HEK293 (cell line): ENCODE results near the gene BUB1.

Source experiments
- CTCF ChIA-PET: fragments of 350-600 bp; formaldehyde crosslinking; extraction: SDS; loops from one replicate; lab custom pipeline; 2021; ENCODE audit warnings: antibody characterized with exemption; lab: Yijun Ruan, JAX
- POLR2A ChIA-PET: fragments of 300-600 bp; formaldehyde crosslinking; extraction: SDS; loops from one replicate; lab custom pipeline; 2020; ENCODE audit warnings: antibody characterized with exemption, inconsistent platforms; lab: Yijun Ruan, JAX
- H3K27ac ChIP-seq: fragments of 200-500 bp; sonication (Bioruptor generic); 2 replicates; pipeline ENCODE4 v1.5.1; 2014; ENCODE audit warnings: low read depth, low read length, control low read depth, inconsistent platforms; ENCODE audit errors: extremely low read depth
- H3K36me3 ChIP-seq, 2 experiments: fragments of 200-500 bp in 1 of 2; sonication (Bioruptor generic) in 1 of 2; 1 replicate in 1 of 2; 2 replicates in 1 of 2; pipeline ENCODE4 v1.5.1; 2014 to 2017; ENCODE audit warnings: inconsistent platforms in 2 of 2, low read length in 2 of 2; ENCODE audit not compliant: control insufficient read depth in 2 of 2, insufficient read depth in 1 of 2
- H3K4me1 ChIP-seq: fragments of 200-500 bp; sonication (Bioruptor generic); 2 replicates; pipeline ENCODE4 v1.5.1; 2014; ENCODE audit warnings: mild to moderate bottlenecking, low read length, inconsistent platforms; ENCODE audit not compliant: control insufficient read depth, insufficient read depth
- H3K4me3 ChIP-seq: 2 replicates; pipeline ENCODE4 v1.5.1; 2011; ENCODE audit warnings: low read depth, mild to moderate bottlenecking, control low read depth, low read length, moderate library complexity
- H3K9me3 ChIP-seq: fragments of 200-500 bp; sonication (Bioruptor generic); 2 replicates; pipeline ENCODE4 v1.5.1; 2014; ENCODE audit warnings: low read depth, low read length, inconsistent platforms; ENCODE audit not compliant: control insufficient read depth, insufficient read depth
- GLIS1 ChIP-seq: fragments of 450-650 bp; formaldehyde crosslinking; IDR thresholded peaks from 2 replicates; pipeline ENCODE4 v1.5.1; 2016; ENCODE audit warnings: missing biosample characterization, missing genetic modification characterization
- KLF1 ChIP-seq: fragments of 450-650 bp; formaldehyde crosslinking; IDR thresholded peaks from 2 replicates; pipeline ENCODE4 v1.5.1; 2016; ENCODE audit warnings: missing biosample characterization, missing genetic modification characterization
- RBAK ChIP-seq: fragments of 450-650 bp; formaldehyde crosslinking; IDR thresholded peaks from 2 replicates; pipeline ENCODE4 v1.5.1; 2016; ENCODE audit warnings: missing biosample characterization, missing genetic modification characterization
- SP3 ChIP-seq: fragments of 450-650 bp; formaldehyde crosslinking; IDR thresholded peaks from 2 replicates; pipeline ENCODE4 v1.5.1; 2016; ENCODE audit warnings: missing biosample characterization, missing genetic modification characterization
- TCF7L2 ChIP-seq: IDR thresholded peaks from 2 replicates; pipeline ENCODE4 v1.6.1; 2011; ENCODE audit warnings: low read depth, mild to moderate bottlenecking, inconsistent platforms, low read length, moderate library complexity, borderline replicate concordance
- ZBTB20 ChIP-seq: fragments of 450-650 bp; formaldehyde crosslinking; IDR thresholded peaks from 2 replicates; pipeline ENCODE4 v1.5.1; 2016; ENCODE audit warnings: missing biosample characterization, missing genetic modification characterization
- ZBTB8A ChIP-seq: fragments of 450-650 bp; formaldehyde crosslinking; IDR thresholded peaks from 2 replicates; pipeline ENCODE4 v1.5.1; 2016; ENCODE audit warnings: missing biosample characterization, missing genetic modification characterization
- ZNF121 ChIP-seq: fragments of 450-650 bp; formaldehyde crosslinking; IDR thresholded peaks from 2 replicates; pipeline ENCODE4 v1.5.1; 2016; ENCODE audit warnings: missing biosample characterization, missing genetic modification characterization
- ZNF132 ChIP-seq: fragments of 450-650 bp; formaldehyde crosslinking; IDR thresholded peaks from 2 replicates; pipeline ENCODE4 v1.5.1; 2017; ENCODE audit warnings: missing biosample characterization, missing genetic modification characterization, borderline replicate concordance
- ZNF324 ChIP-seq: fragments of 450-650 bp; formaldehyde crosslinking; IDR thresholded peaks from 2 replicates; pipeline ENCODE4 v1.5.1; 2016; ENCODE audit warnings: missing biosample characterization, missing genetic modification characterization
- ZNF335 ChIP-seq: fragments of 450-650 bp; formaldehyde crosslinking; conservative IDR thresholded peaks from 2 replicates; pipeline ENCODE4 v1.5.1; 2016; ENCODE audit warnings: missing biosample characterization, missing genetic modification characterization
- ZNF350 ChIP-seq: fragments of 450-650 bp; formaldehyde crosslinking; IDR thresholded peaks from 2 replicates; pipeline ENCODE4 v1.5.0; 2017; ENCODE audit warnings: missing biosample characterization, mild to moderate bottlenecking, missing genetic modification characterization
- ZNF792 ChIP-seq: fragments of 450-650 bp; formaldehyde crosslinking; IDR thresholded peaks from 2 replicates; pipeline ENCODE4 v1.5.1; 2016; ENCODE audit warnings: missing biosample characterization, missing genetic modification characterization
- TF ChIP-seq, protein P1 (sequence below): fragments of 450-650 bp; formaldehyde crosslinking; IDR thresholded peaks from 2 replicates; pipeline ENCODE4 v1.5.1; 2016; ENCODE audit warnings: missing biosample characterization, missing genetic modification characterization
- TF ChIP-seq, protein P2 (sequence below): fragments of 450-650 bp; formaldehyde crosslinking; IDR thresholded peaks from 2 replicates; pipeline ENCODE4 v1.5.1; 2016; ENCODE audit warnings: missing biosample characterization, missing genetic modification characterization, borderline replicate concordance
- TF ChIP-seq, protein P3 (sequence below): fragments of 450-650 bp; formaldehyde crosslinking; IDR thresholded peaks from 2 replicates; pipeline ENCODE4 v1.5.1; 2016; ENCODE audit warnings: missing biosample characterization, missing genetic modification characterization

Gene BUB1

DNA sequence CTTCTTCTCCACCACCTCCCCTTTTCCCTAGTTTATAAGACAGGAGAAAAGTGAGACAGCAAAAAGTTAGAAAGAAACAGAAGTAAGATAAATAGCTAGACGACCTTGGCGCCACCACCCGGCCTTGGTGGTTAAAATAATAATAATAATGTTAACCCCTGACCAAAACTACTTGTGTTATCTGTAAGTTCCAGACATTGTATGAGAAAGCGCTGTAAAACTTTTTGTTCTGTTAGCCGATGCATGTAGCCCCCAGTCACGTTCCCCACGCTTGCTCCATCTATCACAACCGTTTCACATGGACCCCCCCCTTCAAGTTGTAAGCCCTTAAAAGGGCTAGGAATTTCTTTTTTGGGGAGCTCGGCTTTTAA lies 1.5 kb upstream of the BUB1 start:
- ChIA-PET POLR2A (interaction anchor here (1.1 to 2.0 kb wide), 5 partner anchors 8 to 58 kb away, joined by 3 to 16 read pairs (median 9); partner anchors contain the start of gene ACOXL), CTCF (interaction anchor here (0.7 to 5.0 kb wide), 3 partner anchors 40 to 1021 kb away, joined by 4 to 26 read pairs (median 5); no protein-coding TSS in a partner anchor)
- no peak overlapping the region for H3K27ac ChIP-seq
- peaks cover 0 to 9% of the 10 kb centered on the region in 2 experiments; a peak in 1 of 3 replicates for H3K36me3 ChIP-seq
- no peaks in the 10 kb centered on the region for H3K9me3 ChIP-seq
- TF ChIP-seq TCF7L2 (peak; percentile 55; the same call in 1 of the 2 replicates), ZBTB8A (tag by site-specific recombination) (peak; percentile 43; the same call in 1 of the 2 replicates), RBAK (tag by site-specific recombination) (no peak), ZNF335 (peak; percentile 11; the same call in 1 of the 2 replicates), GLIS1 (peak; percentile 52; the same call in 1 of the 2 replicates)
- TF ChIP-seq, protein P1, sequence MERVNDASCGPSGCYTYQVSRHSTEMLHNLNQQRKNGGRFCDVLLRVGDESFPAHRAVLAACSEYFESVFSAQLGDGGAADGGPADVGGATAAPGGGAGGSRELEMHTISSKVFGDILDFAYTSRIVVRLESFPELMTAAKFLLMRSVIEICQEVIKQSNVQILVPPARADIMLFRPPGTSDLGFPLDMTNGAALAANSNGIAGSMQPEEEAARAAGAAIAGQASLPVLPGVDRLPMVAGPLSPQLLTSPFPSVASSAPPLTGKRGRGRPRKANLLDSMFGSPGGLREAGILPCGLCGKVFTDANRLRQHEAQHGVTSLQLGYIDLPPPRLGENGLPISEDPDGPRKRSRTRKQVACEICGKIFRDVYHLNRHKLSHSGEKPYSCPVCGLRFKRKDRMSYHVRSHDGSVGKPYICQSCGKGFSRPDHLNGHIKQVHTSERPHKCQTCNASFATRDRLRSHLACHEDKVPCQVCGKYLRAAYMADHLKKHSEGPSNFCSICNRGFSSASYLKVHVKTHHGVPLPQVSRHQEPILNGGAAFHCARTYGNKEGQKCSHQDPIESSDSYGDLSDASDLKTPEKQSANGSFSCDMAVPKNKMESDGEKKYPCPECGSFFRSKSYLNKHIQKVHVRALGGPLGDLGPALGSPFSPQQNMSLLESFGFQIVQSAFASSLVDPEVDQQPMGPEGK: no peak
- peaks cover 7% of the 10 kb centered on the region for H3K4me1 ChIP-seq
- H3K4me3 ChIP-seq: no peak overlapping the region

DNA sequence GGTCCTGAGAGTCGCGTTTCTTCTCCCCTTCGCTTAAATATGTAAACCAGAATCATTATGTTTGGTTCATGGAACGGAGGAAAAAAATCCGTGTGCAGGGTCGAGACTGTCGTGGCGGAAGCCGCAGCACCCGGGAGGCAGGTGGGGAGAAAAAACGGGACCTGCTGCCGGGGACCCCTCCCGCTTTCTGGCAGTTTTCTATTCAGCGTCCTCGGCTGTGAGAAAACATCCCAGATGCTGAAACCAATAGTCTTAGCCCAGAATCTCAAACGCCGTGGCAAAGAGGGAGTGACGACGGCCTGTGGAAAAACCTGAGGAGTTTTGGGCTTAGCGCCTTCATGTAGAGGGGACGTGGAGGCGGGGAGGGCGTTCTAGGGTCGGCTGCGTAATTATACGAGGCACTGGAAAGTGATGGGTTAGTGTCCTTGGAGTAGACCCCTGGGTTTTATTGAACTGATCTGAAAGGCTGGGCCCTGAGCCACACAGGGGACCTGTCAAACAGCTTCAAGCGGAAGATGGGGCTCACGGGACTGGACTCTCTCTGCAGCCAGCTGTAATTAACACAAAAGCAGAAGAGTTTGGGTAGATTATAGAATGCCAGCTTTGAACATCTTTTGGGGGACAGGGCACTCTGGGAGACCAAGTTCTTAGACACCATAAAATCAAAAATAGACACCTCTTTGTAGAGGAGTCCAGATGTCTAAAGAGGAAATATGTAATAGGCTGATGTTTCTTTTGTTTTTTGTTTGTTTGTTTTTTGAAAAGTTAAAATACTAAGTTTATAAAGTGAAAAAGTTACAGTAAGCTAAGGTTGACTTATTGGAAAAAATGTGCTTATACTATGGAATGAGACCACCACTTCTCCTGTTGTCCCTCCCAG lies 834 bp upstream of the BUB1 start:
- ChIA-PET POLR2A (interaction anchor here (0.7 to 2.0 kb wide), 21 partner anchors 9 to 442 kb away, joined by 3 to 16 read pairs (median 5); partner anchors contain the start of genes ACOXL and BCL2L11), CTCF (interaction anchor here (0.6 to 5.0 kb wide), 4 partner anchors 23 to 1022 kb away, joined by 3 to 26 read pairs (median 4); no protein-coding TSS in a partner anchor)

More for the DNA sequence above, 834 bp upstream of the BUB1 start:
- Histone ChIP-seq H3K36me3 (peaks cover 5 to 15% of the 10 kb centered on the region in 2 experiments), H3K27ac (peak overlapping the region; percentile 86), H3K9me3 (no peaks in the 10 kb centered on the region), H3K4me1 (peaks cover 7% of the 10 kb centered on the region), H3K4me3 (peak overlapping the region; percentile 93)
- TF ChIP-seq ZNF121 (tag by site-specific recombination) (no peak), KLF1 (tag by site-specific recombination) (no peak), ZNF335 (peak; percentile 77), ZNF350 (tag by site-specific recombination) (no peak), ZNF792 (no peak), ZBTB20 (tag by site-specific recombination) (peak; percentile 72), ZNF324 (tag by site-specific recombination) (0 out of 2 replicates have a peak, but pooled peaks have one; percentile 3), ZNF132 (tag by site-specific recombination) (no peak), SP3 (tag by site-specific recombination) (no peak)
- TF ChIP-seq, protein P1: peak; percentile 28; the same call in 1 of the 2 replicates
- TF ChIP-seq, protein P2, sequence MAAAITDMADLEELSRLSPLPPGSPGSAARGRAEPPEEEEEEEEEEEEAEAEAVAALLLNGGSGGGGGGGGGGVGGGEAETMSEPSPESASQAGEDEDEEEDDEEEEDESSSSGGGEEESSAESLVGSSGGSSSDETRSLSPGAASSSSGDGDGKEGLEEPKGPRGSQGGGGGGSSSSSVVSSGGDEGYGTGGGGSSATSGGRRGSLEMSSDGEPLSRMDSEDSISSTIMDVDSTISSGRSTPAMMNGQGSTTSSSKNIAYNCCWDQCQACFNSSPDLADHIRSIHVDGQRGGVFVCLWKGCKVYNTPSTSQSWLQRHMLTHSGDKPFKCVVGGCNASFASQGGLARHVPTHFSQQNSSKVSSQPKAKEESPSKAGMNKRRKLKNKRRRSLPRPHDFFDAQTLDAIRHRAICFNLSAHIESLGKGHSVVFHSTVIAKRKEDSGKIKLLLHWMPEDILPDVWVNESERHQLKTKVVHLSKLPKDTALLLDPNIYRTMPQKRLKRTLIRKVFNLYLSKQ (tag by site-specific recombination): no peak
- TF ChIP-seq, protein P3, sequence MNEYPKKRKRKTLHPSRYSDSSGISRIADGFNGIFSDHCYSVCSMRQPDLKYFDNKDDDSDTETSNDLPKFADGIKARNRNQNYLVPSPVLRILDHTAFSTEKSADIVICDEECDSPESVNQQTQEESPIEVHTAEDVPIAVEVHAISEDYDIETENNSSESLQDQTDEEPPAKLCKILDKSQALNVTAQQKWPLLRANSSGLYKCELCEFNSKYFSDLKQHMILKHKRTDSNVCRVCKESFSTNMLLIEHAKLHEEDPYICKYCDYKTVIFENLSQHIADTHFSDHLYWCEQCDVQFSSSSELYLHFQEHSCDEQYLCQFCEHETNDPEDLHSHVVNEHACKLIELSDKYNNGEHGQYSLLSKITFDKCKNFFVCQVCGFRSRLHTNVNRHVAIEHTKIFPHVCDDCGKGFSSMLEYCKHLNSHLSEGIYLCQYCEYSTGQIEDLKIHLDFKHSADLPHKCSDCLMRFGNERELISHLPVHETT: 0 out of 2 replicates have a peak, but pooled peaks have one; percentile 4
